ENCODE measurements around the gene AKAP6.
"Not testable (repeated sequence)": the region's sequence is repeated elsewhere in the genome, so short reads cannot be mapped to it uniquely, and the experiment has no call there.

AKAP6 gene

DNA sequence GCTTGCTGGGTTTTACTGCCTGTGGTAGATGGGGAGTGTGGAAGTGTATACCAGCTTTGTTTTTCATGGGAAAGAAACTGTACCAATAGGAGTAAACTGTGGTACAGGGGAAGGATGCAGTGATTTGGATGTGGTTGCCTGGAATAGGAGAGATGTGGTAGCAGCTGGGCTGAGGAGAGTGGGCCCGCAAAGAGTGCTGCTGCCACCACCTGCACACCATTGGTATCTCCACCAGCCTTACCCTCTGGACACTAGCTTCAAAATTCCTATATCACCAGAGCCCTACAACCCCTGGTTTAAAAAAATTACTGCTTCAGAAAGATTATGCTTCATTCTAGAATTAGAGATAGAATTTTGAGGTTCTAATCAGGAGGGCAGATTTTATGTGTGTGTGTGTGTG lies 53.6 kb downstream of the AKAP6 start:
- no peaks in the 10 kb centered on the region for H3K36me3 ChIP-seq (replicated peaks)
- TF ChIP-seq, protein P1, sequence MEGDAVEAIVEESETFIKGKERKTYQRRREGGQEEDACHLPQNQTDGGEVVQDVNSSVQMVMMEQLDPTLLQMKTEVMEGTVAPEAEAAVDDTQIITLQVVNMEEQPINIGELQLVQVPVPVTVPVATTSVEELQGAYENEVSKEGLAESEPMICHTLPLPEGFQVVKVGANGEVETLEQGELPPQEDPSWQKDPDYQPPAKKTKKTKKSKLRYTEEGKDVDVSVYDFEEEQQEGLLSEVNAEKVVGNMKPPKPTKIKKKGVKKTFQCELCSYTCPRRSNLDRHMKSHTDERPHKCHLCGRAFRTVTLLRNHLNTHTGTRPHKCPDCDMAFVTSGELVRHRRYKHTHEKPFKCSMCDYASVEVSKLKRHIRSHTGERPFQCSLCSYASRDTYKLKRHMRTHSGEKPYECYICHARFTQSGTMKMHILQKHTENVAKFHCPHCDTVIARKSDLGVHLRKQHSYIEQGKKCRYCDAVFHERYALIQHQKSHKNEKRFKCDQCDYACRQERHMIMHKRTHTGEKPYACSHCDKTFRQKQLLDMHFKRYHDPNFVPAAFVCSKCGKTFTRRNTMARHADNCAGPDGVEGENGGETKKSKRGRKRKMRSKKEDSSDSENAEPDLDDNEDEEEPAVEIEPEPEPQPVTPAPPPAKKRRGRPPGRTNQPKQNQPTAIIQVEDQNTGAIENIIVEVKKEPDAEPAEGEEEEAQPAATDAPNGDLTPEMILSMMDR (IDR thresholded peaks at IDR 0.05; ENCODE audit: low read depth, low read length, missing control alignments), result peak; percentile 73
- H3K4me3 ChIP-seq (ENCODE audit: low read depth, low read length), result no peak overlapping the region
- in situ Hi-C loops (cut with HindIII; ENCODE audit: low pct_ligation_motif_present, low sequenced_read_pairs), result no loop called here
- DNase-seq, result no peak
- no peaks in the 10 kb centered on the region for H3K27me3 ChIP-seq (replicated peaks)
- H3K27ac ChIP-seq, result no peak overlapping the region

DNA sequence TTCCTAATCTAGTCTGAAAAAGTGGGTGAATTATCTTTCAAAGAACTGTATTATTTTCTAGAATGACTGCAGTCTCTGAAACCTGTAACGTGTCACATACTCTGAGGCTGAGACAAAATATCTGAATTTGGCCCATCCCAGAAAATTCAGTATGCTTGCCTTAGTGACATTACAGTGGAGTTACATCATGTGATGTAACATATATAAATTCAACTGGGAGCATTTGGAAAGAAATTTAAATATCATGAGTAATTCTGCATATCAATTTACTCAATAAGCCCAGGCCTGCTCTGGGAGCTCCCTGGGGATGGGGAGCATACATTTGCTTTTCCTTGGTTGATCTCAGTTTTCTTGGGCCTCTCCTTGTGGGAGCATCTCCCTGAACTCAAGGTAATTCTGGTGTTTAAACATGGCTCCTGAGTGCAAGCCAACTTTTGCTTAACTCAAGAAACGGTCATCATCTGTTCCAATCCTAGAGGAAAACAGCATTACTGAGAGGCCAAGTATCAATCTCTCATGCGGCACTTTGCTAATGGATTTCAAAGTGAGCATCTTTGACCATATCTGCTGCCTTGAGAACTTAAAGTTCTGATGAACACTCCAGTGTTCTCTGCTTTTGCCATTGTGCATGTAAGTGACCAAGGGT lies 54.4 kb downstream of the AKAP6 start:
- no peak for DNase-seq
- TF ChIP-seq, protein P1 (IDR thresholded peaks at IDR 0.05; ENCODE audit: low read depth, low read length, missing control alignments), result no peak
- no peak overlapping the region for H3K27ac ChIP-seq

DNA sequence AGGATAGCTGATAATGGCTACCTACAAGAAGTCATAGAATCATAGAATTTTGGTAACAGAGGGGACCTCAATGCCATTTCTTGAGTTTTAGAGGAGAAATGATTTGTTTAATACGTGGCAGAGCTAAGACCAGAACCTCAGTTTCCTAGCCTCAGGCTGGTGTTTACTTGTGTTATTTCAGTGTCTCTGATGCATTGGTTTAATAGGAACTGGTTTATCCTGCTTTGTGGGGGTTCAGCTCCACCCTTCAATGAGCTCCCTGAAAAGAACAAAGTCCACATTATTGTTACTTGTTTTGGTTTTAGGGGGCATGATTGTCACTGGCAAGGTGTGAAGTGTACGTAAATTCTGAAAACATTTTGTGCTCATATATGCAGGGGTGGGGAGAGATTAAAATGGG lies 55.4 kb downstream of the AKAP6 start:
- DNase-seq, result no peak
- Histone ChIP-seq H3K27ac (no peak overlapping the region), H3K4me3 (ENCODE audit: low read depth, low read length) (no peak overlapping the region), H3K27me3 (replicated peaks) (no peaks in the 10 kb centered on the region), H3K36me3 (replicated peaks) (no peaks in the 10 kb centered on the region)
- TF ChIP-seq, protein P1 (IDR thresholded peaks at IDR 0.05; ENCODE audit: low read depth, low read length, missing control alignments), result no peak
- in situ Hi-C loops (cut with HindIII; ENCODE audit: low pct_ligation_motif_present, low sequenced_read_pairs), result no loop called here

More for the DNA sequence above, 54.4 kb downstream of the AKAP6 start:
- Histone ChIP-seq H3K4me3 (ENCODE audit: low read depth, low read length) (no peak overlapping the region), H3K36me3 (replicated peaks) (no peaks in the 10 kb centered on the region), H3K27me3 (replicated peaks) (no peaks in the 10 kb centered on the region)
- in situ Hi-C loops (cut with HindIII; ENCODE audit: low pct_ligation_motif_present, low sequenced_read_pairs), result no loop called here

DNA sequence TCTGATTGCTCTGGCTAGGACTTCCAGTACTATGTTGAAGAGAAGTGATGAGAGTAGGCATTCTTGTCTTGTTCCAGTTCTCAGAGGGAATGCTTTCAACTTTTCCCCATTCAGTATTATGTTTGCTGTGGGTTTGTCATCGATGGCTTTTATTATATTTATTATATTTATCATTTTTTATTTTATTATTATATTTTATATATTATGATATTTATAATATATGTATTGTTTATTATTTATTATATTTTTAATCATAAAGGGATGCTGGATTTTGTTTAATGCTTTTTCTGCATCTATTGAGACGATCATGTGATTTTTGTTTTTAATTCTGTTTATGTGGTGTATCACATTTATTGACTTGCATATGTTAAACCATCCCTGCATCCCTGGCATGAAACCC lies 58.2 kb downstream of the AKAP6 start:
- in situ Hi-C loops (cut with HindIII; ENCODE audit: low pct_ligation_motif_present, low sequenced_read_pairs); H3K27ac ChIP-seq; H3K36me3 ChIP-seq (replicated peaks); H3K27me3 ChIP-seq (replicated peaks); H3K4me3 ChIP-seq (ENCODE audit: low read depth, low read length); DNase-seq: not testable (repeated sequence)

DNA sequence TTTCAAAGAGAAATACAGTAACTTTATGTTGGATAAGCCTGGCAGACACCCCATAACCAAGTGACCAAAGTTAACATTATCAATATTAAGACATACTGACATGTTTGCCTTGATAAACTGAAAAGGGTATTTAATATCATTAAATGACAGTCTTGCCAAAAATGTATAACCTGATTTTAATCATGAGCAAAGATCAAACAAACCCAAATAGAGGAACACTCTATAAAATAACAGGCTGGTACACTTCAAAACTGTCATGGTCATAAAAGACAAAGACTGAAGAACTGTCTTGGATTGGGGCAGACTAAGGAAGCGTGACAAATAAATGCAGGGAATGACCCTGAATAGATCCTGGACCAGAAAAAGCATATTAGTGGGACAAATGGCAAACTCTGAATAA lies 64.0 kb downstream of the AKAP6 start:
- Histone ChIP-seq H3K27me3 (replicated peaks) (no peaks in the 10 kb centered on the region), H3K4me3 (ENCODE audit: low read depth, low read length) (no peak overlapping the region), H3K36me3 (replicated peaks) (no peaks in the 10 kb centered on the region), H3K27ac (no peak overlapping the region)
- no peak for DNase-seq
- TF ChIP-seq, protein P1 (IDR thresholded peaks at IDR 0.05; ENCODE audit: low read depth, low read length, missing control alignments), result no peak
- in situ Hi-C loops (cut with HindIII; ENCODE audit: low pct_ligation_motif_present, low sequenced_read_pairs), result no loop called here

DNA sequence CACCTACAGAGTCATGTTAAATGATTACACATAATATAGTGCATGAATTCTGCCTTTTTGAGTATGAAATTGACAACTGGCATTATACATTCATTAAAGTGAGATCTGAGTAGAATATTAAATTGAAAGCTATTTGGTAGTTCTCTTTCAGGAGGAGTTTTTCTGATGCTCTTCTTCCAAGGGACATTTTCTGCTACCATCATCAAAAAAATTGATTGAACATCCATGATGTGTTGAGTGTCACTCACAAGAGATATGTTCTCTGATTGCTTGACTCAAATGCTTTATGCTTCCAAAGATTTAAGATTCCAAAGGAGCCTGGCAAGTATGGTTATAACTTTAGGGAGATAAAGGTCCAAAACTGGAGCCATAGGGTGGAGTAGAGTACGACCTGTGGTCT lies 64.9 kb downstream of the AKAP6 start:
- TF ChIP-seq, protein P1 (IDR thresholded peaks at IDR 0.05; ENCODE audit: low read depth, low read length, missing control alignments), result no peak
- in situ Hi-C loops (cut with HindIII; ENCODE audit: low pct_ligation_motif_present, low sequenced_read_pairs), result no loop called here
- no peak for DNase-seq
- no peak overlapping the region for H3K4me3 ChIP-seq (ENCODE audit: low read depth, low read length)
- no peak overlapping the region for H3K27ac ChIP-seq
- H3K27me3 ChIP-seq (replicated peaks), result no peaks in the 10 kb centered on the region
- H3K36me3 ChIP-seq (replicated peaks), result no peaks in the 10 kb centered on the region
